A172 (cell line): ENCODE data around the gene PDZRN3. TPM values are rescaled to one million over a fixed set of nuclear protein-coding genes. Genes with fewer than 3 reads are reported as not detected.

Experiments used
- DNase-seq: peaks from one replicate; pipeline ENCODE4 v3.0.0-alpha.2; 2015; ENCODE audit warnings: low spot score
- total RNA-seq: library from RNA; depleted of rRNA; stranded (reverse); fragments of >200 nt; shearing (Covaris generic); gene quantifications from 2 replicates; pipeline ENCODE4 v1.2.3, GENCODE V29; 2014

PDZRN3 gene
- total RNA-seq, 1 experiment from 2014 or later = not detected

DNA sequence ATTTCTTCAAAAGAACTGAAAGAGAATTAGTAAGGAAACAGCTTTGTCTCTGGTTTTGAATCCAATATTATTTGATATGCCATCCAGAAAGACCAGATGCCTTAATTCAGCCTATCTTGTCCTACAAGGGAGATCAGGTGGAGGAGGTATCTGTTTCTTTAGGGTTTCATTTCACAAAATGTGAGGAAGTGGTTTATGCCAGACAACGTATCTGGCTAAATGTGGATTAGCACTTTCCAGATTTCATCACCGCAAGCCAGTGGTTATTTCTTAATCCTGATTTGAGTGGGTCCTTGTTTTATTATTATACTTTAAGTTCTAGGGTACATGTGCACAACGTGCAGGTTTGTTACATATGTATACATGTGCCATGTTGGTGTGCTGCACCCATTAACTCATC lies 292.2 kb downstream of the PDZRN3 start:
- DNase-seq = no peak
